Fibroblast of lung (primary cell): Measurements from ENCODE around the gene OPTC.

Experiments
- CTCF ChIP-seq, 2 donors: IDR thresholded peaks in 1 of 2; conservative IDR thresholded peaks in 1 of 2; 1 replicate in 1 of 2; 2 replicates in 1 of 2; pipeline ENCODE4 v1.5.1; 2011 to 2012; ENCODE audit warnings: low read length in 2 of 2, control low read depth in 1 of 2, inconsistent platforms in 1 of 2, low read depth in 1 of 2, mild to moderate bottlenecking in 1 of 2
- EZH2 ChIP-seq: IDR thresholded peaks from 2 replicates; pipeline ENCODE4 v1.5.1; 2012; ENCODE audit warnings: low read length, control low read depth, mild to moderate bottlenecking; ENCODE audit errors: missing control alignments

- TF ChIP-seq CTCF (conservative IDR thresholded peaks at IDR 0.05 in 1 of 2, IDR thresholded peaks at IDR 0.05 in 1 of 2; ENCODE audit: low read depth in 1 of 2, low read length in 2 of 2) (no peak), EZH2 (no peak)
These were observed 23.0 kb downstream of the OPTC start for GRCh38 chr1:203516906-203517305.
